Activated CD8-positive, alpha-beta memory T cell treated with anti-CD3 and anti-CD28 coated beads, Interleukin-2, amount 50 U/mL, for 24 hours (primary cell): ENCODE measurements around the gene PLEKHA5.

Experiments
- DNase-seq: peaks from one replicate; pipeline ENCODE4 v3.0.0-alpha.2; 2020; ENCODE audit errors: extremely low read depth

Gene PLEKHA5

GRCh38 chr12:19130224-19131024 is 891 bp downstream of the PLEKHA5 start:
- DNase-seq, result no peak

DNA sequence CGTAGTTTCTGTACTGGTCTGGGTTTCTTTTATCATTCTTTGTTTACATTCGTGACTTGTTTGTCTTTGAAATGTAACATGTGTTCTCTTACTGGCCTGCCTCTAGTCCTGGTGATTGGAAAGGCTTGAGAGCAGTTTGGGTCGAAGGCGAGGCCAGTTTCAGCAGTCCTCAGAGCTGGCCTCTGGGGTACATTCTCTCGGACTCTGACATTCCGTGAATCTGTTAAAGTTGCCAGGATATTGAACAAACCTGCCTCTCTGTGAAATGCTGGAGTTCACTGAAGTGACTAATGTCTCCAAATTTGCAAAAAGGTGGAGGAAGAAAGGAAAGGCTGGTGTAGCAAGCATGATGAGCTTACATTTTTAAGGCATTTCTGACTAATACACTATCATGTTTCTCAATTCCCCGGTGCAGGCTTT is 1.5 kb downstream of the PLEKHA5 start:
- DNase-seq, result no peak

- DNase-seq, result no peak
Measured at GRCh38 chr12:19138551-19138950, 9.0 kb downstream of the PLEKHA5 start.

GRCh38 chr12:19138956-19139355 is 9.4 kb downstream of the PLEKHA5 start:
- DNase-seq, result no peak

DNA sequence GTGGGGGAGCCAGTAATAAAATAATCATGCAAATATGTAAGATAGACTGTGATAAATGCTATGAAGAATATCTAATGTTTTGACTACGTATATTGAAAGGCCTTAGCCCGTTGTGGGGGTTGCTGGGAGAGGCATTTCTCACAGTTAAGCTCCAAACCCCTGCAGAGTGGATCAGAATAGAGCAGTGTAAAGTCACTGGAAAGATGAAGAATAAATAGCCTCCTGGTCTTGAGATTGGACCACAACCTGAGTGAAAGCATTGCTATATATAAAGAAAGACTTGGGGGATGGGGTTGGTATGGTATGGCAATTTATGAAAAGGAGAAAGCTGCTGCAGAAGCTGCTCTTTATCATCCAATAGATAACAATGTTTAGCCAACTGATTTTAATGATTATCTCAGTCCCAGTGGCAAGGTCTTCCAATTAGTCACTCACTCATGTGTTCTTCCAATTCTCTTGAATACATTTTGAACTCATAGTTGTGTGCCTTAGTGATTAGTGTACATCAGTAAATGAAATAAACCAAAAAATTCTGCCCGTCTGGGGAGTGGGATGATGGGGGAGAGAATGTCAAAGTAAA is 10.2 kb downstream of the PLEKHA5 start:
- DNase-seq, result no peak

GRCh38 chr12:19140381-19141236 is 11.1 kb downstream of the PLEKHA5 start:
- no peak for DNase-seq

DNA sequence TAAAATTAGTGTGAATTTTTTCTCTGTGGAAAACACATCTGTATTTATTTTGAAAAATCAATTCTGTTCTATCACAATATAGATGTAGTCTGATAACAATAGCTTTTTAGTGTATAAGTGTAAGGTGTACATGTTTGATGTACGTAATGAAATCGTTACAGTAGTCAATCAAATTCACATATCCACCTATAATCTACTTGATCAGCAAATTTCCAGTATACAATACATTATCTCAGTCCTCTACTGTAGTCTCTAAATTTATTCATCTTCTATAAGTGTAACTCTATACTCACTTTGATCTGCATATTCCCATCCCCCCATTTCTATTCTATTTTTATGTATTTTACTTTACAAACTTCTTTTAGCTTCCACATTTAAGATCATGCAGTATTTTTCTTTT is 13.0 kb downstream of the PLEKHA5 start:
- no peak for DNase-seq

- DNase-seq, result no peak
Measured at GRCh38 chr12:19144287-19144686, 14.8 kb downstream of the PLEKHA5 start.

- no peak for DNase-seq
Measured at GRCh38 chr12:19144985-19145384, 15.5 kb downstream of the PLEKHA5 start.

DNA sequence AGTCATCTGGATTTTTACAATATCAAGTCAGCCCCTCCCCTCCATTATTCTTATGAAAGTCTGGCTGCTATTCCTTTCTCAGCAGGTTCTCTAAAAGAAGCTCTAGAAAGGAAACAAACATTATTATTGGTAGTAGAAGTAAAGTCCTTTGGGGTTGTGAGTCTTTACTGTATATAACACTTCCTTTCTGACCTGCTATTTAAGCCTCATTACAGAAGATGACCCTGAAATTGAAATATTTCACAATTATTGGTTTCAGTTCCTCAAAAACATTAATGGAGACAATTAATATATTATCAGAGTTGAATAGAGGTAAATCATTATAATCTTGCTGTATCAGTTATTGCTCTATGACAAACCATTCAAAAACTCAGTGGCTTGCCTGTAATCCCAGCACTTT is 19.3 kb downstream of the PLEKHA5 start:
- no peak for DNase-seq

DNA sequence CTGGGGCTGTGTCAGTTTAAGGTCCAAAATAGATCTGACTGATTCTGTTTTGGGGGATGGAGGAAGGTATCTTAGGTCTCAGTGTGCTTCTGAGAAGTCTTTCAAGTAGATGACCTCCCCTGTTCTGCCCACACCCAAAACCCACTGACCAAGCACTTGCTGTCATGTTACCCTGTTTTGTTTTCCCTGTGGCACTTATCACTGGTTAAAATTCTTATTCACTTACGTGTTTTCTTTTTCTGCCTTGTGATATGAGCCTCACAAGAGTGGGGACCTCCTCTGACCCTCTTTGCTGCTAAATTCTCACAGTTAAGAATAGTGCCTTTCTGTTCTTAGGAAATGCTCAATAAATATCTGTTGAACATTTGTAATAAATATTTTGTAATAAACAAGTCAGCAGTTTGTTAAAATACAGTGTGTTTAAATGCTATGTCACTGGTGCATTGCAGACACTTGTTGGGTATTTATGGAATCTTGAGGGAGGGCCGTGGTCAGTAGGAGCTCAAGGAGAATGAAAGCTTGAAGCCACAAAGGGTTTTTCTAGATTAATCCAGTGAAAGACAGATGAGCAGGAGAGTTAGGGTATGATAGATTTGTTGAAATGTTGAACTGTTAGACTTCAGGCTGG is 20.9 kb downstream of the PLEKHA5 start:
- no peak for DNase-seq

DNA sequence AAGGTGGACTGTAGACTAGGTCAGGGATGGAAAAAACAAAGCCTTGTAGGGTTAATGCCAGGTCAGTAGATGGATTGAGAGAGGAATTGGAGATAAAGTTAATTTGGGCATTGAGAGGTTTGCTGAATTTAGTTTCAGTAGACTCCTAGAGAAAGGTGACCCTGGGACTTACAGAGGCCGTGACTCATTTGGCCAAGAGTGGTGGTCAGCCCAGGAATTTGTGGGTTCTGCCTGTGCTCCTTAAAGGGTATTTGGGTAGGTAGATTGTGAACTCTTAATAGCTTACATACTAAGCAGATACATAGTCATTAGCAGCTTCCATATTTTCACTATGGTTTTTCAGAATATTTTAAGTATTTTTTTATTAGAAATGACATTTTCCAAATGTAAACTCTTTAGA is 21.8 kb downstream of the PLEKHA5 start:
- no peak for DNase-seq

- no peak for DNase-seq
Measured at GRCh38 chr12:19153396-19153795, 23.9 kb downstream of the PLEKHA5 start.

GRCh38 chr12:19154686-19155085 is 25.2 kb downstream of the PLEKHA5 start:
- DNase-seq, result no peak

- no peak for DNase-seq
Measured at GRCh38 chr12:19155981-19156734, 26.6 kb downstream of the PLEKHA5 start.

- no peak for DNase-seq
Measured at GRCh38 chr12:19158923-19159322, 29.4 kb downstream of the PLEKHA5 start.

GRCh38 chr12:19161216-19161615 is 31.7 kb downstream of the PLEKHA5 start:
- no peak for DNase-seq

GRCh38 chr12:19165451-19165850 is 35.9 kb downstream of the PLEKHA5 start:
- DNase-seq, result no peak

GRCh38 chr12:19166387-19166786 is 36.9 kb downstream of the PLEKHA5 start:
- no peak for DNase-seq

DNA sequence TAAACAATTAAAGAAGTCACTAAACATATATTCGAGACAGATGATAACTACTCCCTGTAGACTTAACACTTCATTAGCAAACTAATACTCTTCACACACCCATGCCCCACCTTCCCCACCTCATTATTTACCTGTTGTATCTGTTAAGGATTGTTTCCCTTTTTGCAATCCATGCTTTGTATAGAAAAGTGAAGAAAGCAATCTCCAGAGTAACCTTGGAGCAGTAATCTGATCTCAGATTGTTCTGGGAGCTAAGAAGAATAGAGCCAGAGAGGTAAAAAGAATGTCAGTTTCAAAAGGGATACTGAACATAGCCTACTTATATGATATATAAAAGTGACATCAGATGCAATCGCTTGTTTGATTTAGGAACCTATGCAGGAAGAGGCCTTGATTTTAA is 37.4 kb downstream of the PLEKHA5 start:
- DNase-seq, result no peak

DNA sequence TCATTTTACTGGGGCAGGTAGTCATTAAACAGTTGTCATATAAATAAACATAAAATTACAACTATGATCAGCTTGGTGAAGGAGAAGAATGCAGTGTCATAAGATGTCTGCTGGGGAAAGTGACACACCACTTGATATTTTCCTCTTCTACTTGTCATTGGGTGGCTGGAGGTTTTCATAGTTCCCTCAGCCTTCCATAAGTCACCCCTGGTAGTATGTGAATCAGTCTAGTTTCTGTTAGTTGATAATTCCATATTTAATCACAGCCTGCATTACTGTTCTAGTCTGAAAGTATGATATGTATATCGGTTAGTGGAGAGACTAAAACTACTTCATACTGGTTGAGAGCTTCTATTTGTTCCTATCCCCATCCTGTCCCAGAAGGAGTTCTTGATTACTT is 38.2 kb downstream of the PLEKHA5 start:
- no peak for DNase-seq
